Endometrium (tissue), 2 donors: ENCODE measurements around the gene STARD9.
A peak's percentile ranks its signal among the peaks of the same experiment; 100 is the strongest.
"Not testable (repeated sequence)": the region's sequence is repeated elsewhere in the genome, so short reads cannot be mapped to it uniquely, and the experiment has no call there.

Experiments used
- FAIRE-seq: peaks from 2 replicates; lab custom pipeline; 2012; peaks lifted over from hg19 to GRCh38; lab: Jason Lieb, UNC
- donor health status: control.
- donor health status: control.

The STARD9 gene

DNA sequence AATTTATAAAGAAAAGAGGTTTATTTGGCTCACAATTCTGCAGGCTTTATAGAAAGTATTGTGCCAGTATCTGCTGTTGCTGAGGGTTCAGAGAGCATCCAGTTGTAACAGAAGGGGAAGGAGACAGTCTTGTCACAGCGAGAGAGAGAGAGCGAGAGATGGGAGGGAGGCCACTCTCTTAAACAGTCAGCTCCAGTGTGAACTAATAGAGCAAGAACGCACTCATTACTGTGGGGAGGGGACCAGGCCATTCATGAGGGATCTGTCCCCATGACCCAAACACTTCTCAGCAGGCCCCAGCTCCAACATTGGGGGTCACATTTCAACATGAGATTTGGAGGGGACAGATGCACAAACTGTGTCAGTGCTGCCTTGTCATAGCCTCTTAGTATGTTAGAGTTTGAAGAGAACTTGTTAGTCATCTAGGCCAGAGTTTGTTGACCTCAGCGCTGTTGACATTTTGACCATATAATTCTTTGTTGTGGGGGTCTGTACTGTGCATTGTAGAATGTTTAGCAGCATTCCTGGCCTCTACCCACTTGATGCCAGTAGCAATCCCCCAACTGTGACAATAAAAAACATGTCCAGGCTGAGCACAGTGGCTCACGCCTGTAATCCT lies 15.3 kb downstream of the STARD9 start:
- no peak for FAIRE-seq

DNA sequence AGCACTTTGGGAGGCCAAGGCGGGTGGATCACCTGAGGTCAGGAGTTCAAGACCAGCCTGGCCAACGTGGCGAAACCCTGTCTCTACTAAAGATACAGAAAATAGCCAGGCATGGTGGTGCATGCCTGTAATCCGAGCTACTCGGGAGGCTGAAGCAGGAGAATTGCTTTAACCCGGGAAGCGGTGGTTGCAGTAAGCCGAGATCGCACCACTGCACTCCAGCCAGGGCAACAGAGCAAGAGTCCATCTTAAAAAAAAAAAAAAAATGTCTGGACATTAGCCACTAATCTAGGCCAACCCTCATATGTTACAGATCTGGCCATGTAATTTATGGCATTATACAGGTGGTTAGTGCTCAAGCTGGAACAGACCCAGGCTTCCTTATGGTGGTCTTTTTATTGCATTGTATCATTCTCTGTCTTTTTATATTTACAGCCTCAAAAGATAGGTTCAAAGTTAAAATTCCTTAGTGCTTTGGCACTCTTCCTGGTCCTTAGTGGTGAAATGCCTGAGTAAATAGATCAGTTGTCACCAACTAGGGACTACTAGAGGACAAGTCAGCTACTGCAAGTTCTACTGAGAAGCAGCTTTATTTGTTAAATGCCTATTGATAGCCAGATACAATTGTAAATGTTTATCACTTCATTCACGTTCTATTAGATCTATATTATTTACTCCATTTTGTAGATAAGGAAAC lies 16.0 kb downstream of the STARD9 start:
- no peak for FAIRE-seq

DNA sequence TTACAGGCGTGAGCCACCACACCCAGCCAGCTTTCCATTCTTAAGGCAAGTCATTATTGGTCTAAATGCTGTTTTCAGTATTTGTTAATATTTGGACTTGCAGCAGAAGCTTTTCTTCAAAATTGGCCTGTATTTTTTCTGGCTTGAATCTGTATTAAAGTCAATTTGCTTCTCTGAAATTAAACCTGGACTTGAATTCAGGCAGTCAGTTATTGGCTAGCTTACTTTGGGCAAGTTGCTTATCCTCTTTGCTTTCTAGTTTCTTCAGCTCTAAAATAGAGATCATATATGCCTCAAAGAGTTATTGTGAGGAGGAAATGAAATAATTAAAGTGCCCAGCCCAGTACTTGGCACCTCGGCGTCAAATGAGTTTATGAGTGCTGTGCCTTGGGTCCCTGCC lies 17.3 kb downstream of the STARD9 start:
- FAIRE-seq, result no peak

DNA sequence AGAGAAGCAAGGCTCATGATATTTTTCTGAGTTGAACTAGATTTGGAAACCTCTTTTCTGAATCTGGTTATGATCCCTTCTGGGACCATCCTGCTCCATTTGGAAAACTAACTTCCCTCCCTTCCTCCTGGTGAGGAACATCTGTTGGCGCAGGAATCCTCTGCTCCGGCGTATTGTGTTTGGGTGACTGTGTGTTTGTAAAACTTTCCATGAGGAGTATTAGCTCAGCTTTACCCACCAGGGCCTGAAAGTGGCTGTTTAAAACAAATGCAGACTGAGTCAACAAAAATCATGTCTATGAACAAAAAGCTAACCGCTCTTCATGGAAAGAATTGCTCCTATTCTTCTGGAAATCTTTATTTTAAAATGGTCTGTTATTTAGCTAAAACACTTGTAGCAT lies 17.7 kb downstream of the STARD9 start:
- FAIRE-seq, result no peak

DNA sequence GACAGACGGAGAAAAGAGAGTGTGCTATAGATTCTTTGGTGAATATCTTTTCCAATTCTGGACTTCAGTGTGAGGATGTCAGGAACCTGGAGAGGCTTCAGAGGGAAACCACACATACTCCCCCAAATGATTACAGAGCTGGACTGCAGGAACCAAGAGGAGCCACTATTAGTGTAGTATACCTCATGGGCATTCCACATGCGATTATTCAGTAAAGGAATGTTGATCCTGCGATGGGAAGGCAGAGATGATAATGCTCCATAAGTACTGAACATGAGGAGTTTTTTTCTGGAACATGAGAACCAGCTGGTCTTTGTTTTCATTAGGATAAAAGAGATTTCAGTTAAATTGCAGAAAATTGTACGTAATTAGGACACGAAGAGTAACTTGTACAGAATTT lies 18.7 kb downstream of the STARD9 start:
- no peak for FAIRE-seq

DNA sequence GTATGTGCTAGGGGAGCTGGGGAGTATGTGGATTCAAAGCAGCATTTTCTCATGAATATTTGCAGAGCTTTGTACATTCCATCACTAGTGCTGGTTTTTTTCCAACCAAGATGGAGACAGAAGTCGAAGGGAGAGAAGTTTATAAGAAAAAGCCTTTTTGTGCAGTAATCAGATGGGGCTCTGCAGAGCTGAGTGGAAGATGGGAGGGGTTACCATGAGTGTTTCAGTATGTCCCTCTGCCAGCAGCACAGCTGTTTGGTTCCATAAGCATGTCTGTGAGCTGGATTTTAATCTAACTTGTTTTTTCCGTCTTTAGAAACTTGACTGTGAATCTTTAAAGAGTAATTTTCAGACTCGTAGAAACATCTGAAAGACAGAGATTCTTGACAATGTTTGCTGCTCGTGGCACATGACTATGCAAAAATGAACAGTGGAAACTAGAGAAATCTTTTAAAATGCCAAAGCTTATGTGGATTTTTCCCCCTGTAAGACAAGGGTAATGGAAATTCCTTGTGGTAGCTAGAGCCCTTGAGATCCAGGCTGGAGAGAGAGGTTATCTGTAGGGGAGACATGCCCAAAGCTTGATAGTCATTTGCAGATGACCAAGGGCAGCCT lies 20.3 kb downstream of the STARD9 start:
- no peak for FAIRE-seq

DNA sequence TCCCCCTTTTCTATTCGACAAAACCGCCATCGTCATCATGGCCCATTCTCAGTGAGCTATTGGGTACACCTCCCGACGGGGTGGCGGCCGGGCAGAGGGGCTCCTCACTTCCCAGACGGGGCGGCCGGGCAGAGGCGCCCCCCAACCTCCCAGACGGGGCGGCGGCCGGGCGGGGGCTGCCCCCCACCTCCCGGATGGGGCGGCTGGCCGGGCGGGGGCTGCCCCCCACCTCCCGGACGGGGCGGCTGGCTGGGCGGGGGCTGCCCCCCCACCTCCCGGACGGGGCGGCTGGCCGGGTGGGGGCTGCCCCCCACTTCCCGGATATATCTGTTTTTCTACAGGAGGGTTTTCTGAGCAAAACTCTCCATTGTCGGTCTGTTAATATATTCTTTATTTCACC lies 25.9 kb downstream of the STARD9 start:
- not testable (repeated sequence) for FAIRE-seq

DNA sequence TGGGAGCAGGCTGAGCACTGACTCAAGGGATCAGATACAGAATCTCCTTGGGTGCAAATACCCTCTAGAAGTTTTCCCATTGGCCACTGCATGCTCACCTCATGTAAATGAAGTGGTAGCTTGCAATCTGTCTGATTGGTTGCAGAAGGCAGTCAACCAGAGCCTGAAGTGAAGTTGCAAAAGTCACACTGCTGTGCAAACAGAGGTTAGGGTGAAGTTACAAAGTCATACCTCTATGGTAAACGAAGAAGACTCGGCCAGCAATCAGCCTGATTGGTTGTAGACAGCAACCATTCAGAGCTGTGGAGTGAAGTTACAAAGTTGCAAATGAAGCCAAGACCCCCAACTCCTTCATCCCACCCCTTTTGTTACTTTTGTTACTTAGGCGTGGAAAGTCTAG lies 27.1 kb downstream of the STARD9 start:
- no peak for FAIRE-seq

DNA sequence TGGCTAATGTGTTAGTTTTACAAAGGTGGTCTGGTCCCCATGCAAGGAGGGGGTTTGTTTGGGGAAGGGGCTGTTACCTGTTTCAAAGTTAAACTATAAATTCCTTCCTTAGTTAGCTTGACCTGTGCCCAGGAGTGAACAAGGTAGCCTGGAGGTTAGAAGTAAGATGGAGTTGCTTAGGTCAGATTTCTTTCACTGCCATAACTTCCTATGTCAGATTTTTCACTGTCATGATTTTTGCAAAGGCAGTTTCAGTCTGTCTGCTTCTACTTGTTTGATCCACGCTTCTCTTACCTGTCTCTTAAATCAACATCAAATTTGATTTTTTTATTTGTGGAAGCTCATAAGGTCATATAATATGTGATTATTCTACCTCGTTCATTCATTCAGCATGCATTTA lies 28.6 kb downstream of the STARD9 start:
- no peak for FAIRE-seq

DNA sequence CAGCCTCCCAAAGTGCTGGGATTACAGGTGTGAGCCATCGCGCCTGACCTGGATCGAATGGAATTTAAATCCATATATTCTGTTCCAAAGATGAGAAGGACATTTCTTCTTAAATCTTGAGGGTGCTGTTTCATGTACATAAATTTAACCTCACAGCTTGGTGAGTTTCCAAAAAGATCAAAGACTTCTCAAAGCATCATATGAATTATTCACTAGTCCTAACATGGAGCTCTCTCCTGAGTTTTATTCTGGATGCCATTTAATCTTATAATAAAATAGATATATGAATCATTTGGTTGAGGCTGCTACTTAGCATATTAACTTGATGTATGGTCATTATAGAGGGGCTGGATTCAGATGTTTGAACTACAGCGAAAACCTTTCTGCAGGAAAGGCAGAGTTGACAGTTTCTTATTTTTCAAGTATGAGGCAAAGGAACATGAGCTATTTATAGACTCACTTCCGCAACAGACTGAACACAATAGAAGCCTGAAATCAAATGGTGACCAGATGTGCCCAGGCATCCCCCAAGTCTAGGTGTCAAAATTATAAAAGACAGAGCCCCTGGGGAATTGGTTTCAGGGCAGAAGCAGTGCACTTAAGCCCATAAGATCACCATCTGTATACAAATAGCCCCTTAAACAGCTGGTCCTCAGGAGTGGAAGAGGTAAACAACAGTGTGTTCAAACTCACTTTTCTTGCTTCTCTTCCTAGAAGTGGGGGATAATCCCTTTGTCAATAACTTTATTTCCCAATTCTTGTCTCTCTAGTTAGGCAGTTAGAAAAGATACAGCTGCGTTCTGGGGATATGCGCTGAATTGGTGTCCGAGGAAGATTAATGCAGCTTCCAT lies 29.7 kb downstream of the STARD9 start:
- FAIRE-seq, result no peak

DNA sequence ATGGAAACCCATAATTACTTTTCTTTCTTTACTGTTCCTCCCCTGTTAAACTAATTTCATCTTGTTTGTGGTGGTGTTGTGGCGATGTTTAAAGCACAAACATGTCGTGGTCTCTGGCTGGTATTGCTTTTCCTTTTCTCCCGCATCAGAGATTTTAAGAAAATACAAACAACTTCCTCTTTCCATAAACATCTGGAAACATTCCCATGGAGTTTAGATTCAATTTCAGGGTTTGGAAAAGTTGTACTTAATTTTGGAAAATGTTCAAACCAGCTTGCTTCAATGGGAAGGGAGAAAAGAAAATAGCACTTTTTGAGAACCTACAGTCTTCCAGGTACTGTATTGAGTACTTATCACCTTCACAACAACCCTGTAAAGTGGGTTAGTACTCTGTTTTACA lies 30.4 kb downstream of the STARD9 start:
- no peak for FAIRE-seq

DNA sequence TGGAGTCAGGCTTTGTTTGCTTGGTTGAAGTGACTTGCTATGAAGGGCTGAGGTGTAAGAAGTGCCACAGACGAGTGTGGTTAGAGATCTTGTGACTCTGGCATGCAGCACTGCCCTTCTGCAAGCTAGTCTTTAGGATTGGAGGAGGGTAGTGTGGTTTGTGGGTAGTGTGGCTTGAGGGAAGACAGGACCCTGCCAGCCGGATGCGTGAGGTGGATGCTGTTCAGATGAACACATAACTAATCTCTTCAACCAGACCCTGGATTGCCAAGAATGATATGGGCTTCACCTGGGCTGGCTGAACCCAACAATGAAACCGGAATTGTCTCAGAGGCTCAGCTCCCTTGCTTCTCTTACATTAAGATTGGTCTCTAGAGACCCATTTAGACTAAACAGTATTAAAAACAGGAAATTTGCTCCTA lies 32.7 kb downstream of the STARD9 start:
- FAIRE-seq, result no peak

DNA sequence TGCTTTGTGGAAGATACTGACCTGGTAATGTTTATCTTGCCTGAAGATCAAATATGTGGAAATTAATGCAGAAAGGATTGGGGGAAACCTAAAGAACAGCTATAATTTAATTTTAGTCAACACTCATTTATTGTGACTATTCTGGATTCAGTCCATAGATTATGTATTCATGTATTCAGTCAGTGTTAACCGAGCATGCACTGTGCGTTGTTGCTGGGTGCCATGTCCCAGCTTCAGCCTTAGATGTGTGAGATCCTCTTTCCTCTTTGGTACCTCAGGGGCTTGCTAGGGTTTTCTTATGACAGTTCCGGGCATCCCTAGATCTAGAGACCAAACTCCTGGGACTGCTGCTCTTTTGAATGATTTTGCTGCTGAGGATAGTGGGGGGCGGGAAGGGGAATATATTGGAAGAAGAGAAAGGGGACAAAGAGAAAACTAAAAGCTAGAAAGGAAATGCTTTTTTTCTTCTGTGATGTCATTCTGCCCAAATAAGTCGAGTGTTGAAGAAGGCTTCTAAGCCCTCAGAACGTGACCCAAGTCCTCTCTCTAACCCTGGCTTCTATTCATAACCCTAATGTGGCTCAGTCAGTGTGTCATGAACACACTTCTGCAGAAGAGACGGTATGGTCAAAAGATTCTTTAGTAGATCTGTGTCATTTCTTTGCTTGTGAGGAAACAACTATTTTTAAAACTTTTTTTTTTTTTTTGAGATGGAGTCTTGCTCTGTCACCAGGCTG lies 33.5 kb downstream of the STARD9 start:
- no peak for FAIRE-seq

DNA sequence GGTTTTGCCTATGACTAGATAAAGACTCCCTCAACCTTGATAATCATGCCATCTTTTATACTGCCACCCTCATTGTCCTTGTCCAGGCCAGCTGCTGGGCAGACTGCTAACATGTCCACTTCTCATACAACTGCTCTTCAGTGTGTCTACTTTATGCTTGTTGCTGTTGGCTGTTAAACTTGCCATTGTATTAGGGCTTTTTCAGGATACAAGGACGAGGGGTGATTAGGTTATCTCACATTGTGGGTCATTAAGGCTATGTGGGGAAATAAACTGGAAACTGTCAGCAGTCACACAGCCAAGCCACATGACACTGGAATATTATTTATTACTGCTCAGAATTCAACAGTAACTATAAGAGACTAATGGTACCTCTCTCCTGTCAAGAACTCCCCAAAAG lies 36.1 kb downstream of the STARD9 start:
- FAIRE-seq, result no peak

DNA sequence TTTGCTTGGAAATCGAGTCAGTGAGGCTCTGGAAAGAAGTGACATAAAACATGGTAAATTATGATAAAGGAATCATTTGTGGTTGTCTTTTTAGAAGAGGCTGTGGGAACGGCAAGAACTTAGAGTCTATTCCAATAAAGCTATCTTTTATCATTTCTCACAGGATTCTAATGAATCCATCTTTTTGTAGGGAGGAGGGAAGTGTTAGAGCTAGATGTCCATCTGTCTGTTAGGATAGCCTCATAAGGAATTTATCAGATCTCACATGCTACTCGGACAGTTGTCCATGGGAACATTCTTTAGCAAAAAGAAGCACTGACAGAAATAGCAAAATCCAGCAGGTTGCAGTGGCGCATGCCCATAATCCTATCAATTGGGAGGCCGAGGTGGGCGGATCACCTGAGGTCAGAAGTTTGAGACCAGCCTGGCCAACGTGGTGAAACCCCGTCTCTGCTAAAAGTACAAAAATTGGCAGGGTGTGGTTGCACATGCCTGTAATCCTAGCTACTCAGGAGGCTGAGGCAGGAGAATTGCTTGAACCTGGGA lies 37.0 kb downstream of the STARD9 start:
- no peak for FAIRE-seq

DNA sequence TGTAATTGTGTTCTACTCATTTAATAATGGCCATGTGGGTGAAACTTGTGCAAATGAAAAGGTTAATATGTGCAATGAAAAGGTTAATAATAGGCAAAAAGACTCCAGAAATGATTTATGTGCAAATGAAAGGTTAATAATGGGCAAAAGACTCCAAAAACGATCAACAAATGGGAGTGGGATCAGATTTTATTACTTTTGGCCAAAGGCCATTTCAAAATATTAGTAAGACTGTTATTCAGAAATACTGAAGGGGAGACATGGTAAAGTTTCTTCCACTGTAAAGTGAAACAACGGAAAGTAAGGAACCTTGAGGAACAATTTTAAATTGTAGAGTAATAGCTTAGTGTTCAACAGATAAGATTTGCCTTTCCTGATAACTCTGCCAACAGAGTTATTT lies 40.7 kb downstream of the STARD9 start:
- peak; percentile 8 for FAIRE-seq

DNA sequence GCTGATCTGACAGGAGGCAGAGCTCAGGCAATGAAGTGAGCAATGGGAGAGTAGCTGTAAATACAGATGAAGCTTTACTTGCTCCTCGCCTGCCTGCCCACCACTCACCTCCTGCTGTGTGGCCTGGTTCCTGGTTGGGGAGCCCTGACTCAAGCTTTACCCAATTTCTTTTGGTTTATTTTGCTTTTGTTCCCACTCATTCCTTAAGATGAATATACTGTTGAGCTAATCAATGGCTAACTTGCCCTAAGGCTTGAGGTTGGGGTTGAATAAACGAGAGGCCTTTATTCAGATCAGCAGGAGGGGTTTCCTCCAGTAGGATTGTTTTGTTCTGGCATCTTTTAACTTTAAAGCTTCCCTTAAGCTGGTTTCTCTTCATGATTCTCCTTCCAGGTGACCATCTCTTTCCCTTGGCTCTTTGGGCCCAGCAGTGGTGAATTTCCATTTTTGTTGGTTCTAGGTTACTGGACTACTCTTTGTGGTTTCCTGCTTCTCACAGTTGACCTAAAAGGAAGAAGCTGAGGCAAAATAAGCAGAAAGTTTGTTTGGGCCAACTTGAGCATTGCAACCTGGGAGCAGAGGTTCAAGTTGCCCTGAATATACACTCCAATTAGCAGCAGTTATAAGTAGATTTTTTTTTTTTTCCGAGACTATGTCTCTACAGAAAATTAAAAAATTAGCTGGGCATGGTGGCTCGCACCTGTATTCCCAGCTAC lies 44.4 kb downstream of the STARD9 start:
- FAIRE-seq, result no peak

DNA sequence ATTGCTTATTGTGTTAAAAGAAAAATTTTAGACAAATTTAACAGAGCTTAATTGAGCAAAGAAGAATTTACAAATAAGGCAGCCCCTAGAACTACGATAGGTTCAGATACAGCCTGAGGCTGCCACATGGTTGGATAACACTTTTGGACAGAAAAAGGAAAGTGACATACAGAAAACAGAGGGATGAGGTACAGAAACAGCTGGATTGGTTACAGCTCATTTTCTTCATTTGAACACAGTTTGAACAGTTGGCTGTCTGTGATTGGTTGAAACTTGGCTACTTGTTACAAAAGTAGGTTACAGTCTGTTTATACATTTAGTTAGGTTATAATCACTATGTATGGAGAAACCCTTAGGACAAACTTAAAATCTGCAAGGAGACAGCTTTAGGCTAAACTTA lies 46.0 kb downstream of the STARD9 start:
- FAIRE-seq, result no peak

DNA sequence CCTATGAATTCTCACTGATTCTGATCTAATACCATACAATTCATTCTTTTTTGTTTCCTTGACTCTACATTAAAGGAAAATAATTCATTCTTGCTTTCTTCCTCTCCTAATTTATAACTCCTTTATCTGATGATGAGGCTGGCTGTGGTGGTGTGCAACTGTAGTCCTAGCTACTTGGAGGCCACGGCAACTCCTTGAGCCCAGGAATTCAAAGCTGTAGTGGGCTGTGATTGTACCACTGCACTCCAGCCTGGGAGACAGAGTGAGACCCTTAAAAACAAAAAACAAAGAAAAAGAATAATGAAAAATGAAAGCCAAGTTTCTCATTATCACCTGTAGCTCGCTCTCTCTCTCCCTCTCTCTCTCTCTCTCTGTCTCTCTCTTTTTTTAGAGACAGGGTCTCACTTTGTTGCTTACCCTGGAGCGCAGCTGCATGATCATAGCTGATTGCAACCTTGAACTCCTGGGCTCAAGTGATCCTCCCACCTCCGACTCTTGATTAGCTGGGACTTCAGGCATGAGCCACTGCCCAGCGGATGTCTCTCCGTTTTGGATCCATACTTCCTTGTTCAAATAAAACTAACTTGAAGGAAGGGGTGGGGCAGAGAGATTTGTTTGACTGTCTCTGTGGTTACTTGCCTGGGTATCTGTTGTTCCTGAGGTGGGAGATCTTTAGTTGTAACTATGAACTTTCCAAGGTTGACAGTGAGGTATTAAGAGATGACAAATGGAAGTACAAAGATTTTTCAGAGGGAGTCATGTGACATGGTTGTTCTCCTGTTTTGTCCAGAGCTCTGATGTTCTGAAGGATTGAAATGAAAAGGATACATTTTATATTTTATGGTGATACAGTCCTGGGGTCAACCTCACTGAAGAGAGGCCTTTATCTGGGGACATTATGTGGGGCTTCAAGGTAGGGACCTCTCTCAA lies 46.9 kb downstream of the STARD9 start:
- FAIRE-seq, result no peak

DNA sequence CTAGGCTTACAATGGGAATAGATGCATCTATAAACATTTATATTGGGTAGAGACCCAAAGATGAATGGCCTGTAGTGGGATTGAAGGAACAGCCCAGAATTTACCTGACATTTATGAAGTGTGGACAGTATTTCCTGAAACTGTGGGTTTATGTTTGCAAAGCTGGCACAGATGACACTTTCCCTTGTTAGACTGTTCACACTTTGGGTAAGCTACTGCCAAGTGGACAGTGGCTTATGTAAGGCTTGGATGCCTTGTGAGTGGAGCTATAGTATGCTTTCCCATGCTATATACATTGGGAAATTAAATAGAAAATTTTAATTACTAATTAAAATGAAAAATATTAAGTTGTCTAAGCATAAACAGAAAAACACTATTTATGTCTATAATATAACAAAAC lies 48.5 kb downstream of the STARD9 start:
- FAIRE-seq, result no peak
